Measurements from ENCODE around the gene C8G. TPM values are rescaled to one million over a fixed set of nuclear protein-coding genes. Genes with fewer than 3 reads are reported as not detected.

C8G gene
- total and polyA plus RNA-seq, 9 of the 15 experiments (the other 6 are each of a cell fraction or from before 2014, with no cell fraction given), result 0.35 to 5.9 (median 2.7) TPM; not detected in 2

GRCh38 chr9:136944519-136945332 lies at the start of gene C8G, which contains the start of gene FBXW5 (continued):
- no peak for TF ChIP-seq BCLAF1 (IDR thresholded peaks at IDR 0.05; ENCODE audit: borderline replicate concordance in 1 of 2, control insufficient read depth in 1 of 2, low read depth in 2 of 2, low read length in 1 of 2)
- TF ChIP-seq TEAD2 (tag; IDR thresholded peaks at IDR 0.05), result no peak
- no peak for TF ChIP-seq NCOR1 (IDR thresholded peaks at IDR 0.05)
- TF ChIP-seq TBP (optimal IDR thresholded peaks at IDR 0.05; ENCODE audit: low read depth, low read length), result peak; percentile 44
- TF ChIP-seq RBM39 (optimal IDR thresholded peaks at IDR 0.05; ENCODE audit: low read depth, low read length), result no peak
- no peak for TF ChIP-seq ZKSCAN3 (CRISPR knock-in tag; IDR thresholded peaks at IDR 0.05)
- no peak for TF ChIP-seq SFPQ (IDR thresholded peaks at IDR 0.05; ENCODE audit: low read depth, low read length)
- TF ChIP-seq SMARCA5 (IDR thresholded peaks at IDR 0.05), result peak; percentile 55; the same call in 1 of the 2 replicates
- no peak for TF ChIP-seq HMBOX1 (IDR thresholded peaks at IDR 0.05)
- TF ChIP-seq YBX1 (IDR thresholded peaks at IDR 0.05), result no peak
- peak; percentile 52; the same call in 1 of the 2 replicates for TF ChIP-seq ERF (CRISPR knock-in tag; IDR thresholded peaks at IDR 0.05)
- TF ChIP-seq, protein P1, sequence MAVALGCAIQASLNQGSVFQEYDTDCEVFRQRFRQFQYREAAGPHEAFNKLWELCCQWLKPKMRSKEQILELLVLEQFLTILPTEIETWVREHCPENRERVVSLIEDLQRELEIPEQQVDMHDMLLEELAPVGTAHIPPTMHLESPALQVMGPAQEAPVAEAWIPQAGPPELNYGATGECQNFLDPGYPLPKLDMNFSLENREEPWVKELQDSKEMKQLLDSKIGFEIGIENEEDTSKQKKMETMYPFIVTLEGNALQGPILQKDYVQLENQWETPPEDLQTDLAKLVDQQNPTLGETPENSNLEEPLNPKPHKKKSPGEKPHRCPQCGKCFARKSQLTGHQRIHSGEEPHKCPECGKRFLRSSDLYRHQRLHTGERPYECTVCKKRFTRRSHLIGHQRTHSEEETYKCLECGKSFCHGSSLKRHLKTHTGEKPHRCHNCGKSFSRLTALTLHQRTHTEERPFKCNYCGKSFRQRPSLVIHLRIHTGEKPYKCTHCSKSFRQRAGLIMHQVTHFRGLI (CRISPR knock-in tag; IDR thresholded peaks at IDR 0.05), result no peak
- no peak for TF ChIP-seq MEF2D (tag; conservative IDR thresholded peaks at IDR 0.05; ENCODE audit: low read depth)
- peak; percentile 39; the same call in 1 of the 2 replicates for TF ChIP-seq MEF2A (IDR thresholded peaks at IDR 0.05; ENCODE audit: control insufficient read depth, low read depth, low read length)
- TF ChIP-seq ZNF316 (IDR thresholded peaks at IDR 0.05), result no peak
- TF ChIP-seq GTF2A2 (tag; IDR thresholded peaks at IDR 0.05), result no peak
- no peak for TF ChIP-seq SPI1 (IDR thresholded peaks at IDR 0.05; ENCODE audit: borderline replicate concordance, low read depth, low read length)
- TF ChIP-seq WHSC1 (IDR thresholded peaks at IDR 0.05; ENCODE audit: low read length), result no peak
- TF ChIP-seq DDX20 (tag; IDR thresholded peaks at IDR 0.05; ENCODE audit: low read depth), result no peak
- no peak for TF ChIP-seq ZNF133 (CRISPR knock-in tag; IDR thresholded peaks at IDR 0.05)
- TF ChIP-seq NFYB (IDR thresholded peaks at IDR 0.05; ENCODE audit: extremely low read depth, insufficient read length), result no peak
